KMS-11 (cell line): ENCODE measurements around the gene ACSL5.
"Not testable (repeated sequence)": the region's sequence is repeated elsewhere in the genome, so short reads cannot be mapped to it uniquely, and the experiment has no call there.

Experiments used
- H2AFZ ChIP-seq: fragments of 200-600 bp; sonication (generic); 2 replicates; pipeline ENCODE4 v1.6.1; 2016; ENCODE audit warnings: antibody characterized with exemption, mixed run types, low read depth
- H3K27ac ChIP-seq: fragments of 200-600 bp; sonication (generic); 2 replicates; pipeline ENCODE4 v1.6.1; 2016; ENCODE audit warnings: mild to moderate bottlenecking, mixed run types
- H3K27me3 ChIP-seq: fragments of 200-600 bp; sonication (generic); 2 replicates; pipeline ENCODE4 v1.6.1; 2017; ENCODE audit warnings: mild to moderate bottlenecking, low read depth, mixed run types, moderate library complexity; ENCODE audit not compliant: insufficient read depth
- H3K36me3 ChIP-seq: fragments of 200-600 bp; sonication (generic); 2 replicates; pipeline ENCODE4 v1.6.1; 2017; ENCODE audit warnings: mild to moderate bottlenecking, mixed run types; ENCODE audit not compliant: insufficient read depth
- H3K4me1 ChIP-seq: fragments of 200-600 bp; sonication (generic); 2 replicates; pipeline ENCODE4 v1.6.1; 2016; ENCODE audit warnings: mild to moderate bottlenecking, low read depth, mixed run types; ENCODE audit not compliant: poor library complexity, severe bottlenecking
- H3K4me2 ChIP-seq: fragments of 200-600 bp; sonication (generic); 2 replicates; pipeline ENCODE4 v1.7.0; 2016; ENCODE audit warnings: mild to moderate bottlenecking, mixed run types
- H3K4me3 ChIP-seq: fragments of 200-600 bp; sonication (generic); IDR thresholded peaks from 2 replicates; pipeline ENCODE4 v1.6.1; 2017; ENCODE audit warnings: low read depth, low read length, mixed read lengths; ENCODE audit not compliant: insufficient read depth
- H3K79me2 ChIP-seq: fragments of 200-600 bp; sonication (generic); 2 replicates; pipeline ENCODE4 v1.6.1; 2016; ENCODE audit warnings: low read depth, mixed run types; ENCODE audit not compliant: insufficient read depth
- H3K9ac ChIP-seq: fragments of 200-600 bp; sonication (generic); 2 replicates; pipeline ENCODE4 v1.6.1; 2016; ENCODE audit warnings: mild to moderate bottlenecking, mixed run types
- H4K20me1 ChIP-seq: fragments of 200-600 bp; sonication (generic); 2 replicates; pipeline ENCODE4 v1.6.1; 2016; ENCODE audit warnings: mild to moderate bottlenecking, mixed run types; ENCODE audit not compliant: insufficient read depth
- CTCF ChIP-seq: fragments of 200-600 bp; sonication (generic); conservative IDR thresholded peaks from 2 replicates; pipeline ENCODE4 v1.6.1; 2017; ENCODE audit warnings: low read depth, mild to moderate bottlenecking, antibody characterized with exemption, low read length, moderate library complexity, mixed read lengths

ACSL5 gene

GRCh38 chr10:112374724-112375541 is 1.0 kb downstream of the ACSL5 start:
- Histone ChIP-seq H3K27ac (peak overlapping the region; percentile 62), H3K4me3 (no peak overlapping the region), H3K36me3 (no peaks in the 10 kb centered on the region), H2AFZ (peak overlapping the region; percentile 98), H3K4me2 (peak overlapping the region; percentile 75), H3K27me3 (no peaks in the 10 kb centered on the region), H3K4me1 (peaks cover 22% of the 10 kb centered on the region), H3K79me2 (peaks cover 11% of the 10 kb centered on the region; the same call in 1 of the 2 replicates), H4K20me1 (no peaks in the 10 kb centered on the region), H3K9ac (peak overlapping the region; percentile 93; the same call in 1 of the 2 replicates)
- no peak for TF ChIP-seq CTCF

GRCh38 chr10:112375721-112376395 is 1.9 kb downstream of the ACSL5 start:
- Histone ChIP-seq H2AFZ (peak overlapping the region; percentile 98), H3K4me3 (no peak overlapping the region), H3K27me3 (no peaks in the 10 kb centered on the region), H3K4me1 (peaks cover 22% of the 10 kb centered on the region), H4K20me1 (no peaks in the 10 kb centered on the region), H3K79me2 (peaks cover 11% of the 10 kb centered on the region; the same call in 1 of the 2 replicates), H3K36me3 (no peaks in the 10 kb centered on the region), H3K4me2 (peak overlapping the region; percentile 75), H3K27ac (peak overlapping the region; percentile 62), H3K9ac (peak overlapping the region; percentile 93)
- TF ChIP-seq CTCF, result no peak

GRCh38 chr10:112376396-112376790 is 2.5 kb downstream of the ACSL5 start:
- Histone ChIP-seq H3K79me2 (peaks cover 11% of the 10 kb centered on the region; the same call in 1 of the 2 replicates), H3K27ac (peak overlapping the region; percentile 62), H3K36me3 (no peaks in the 10 kb centered on the region), H3K9ac (peak overlapping the region; percentile 93), H3K27me3 (no peaks in the 10 kb centered on the region), H4K20me1 (no peaks in the 10 kb centered on the region), H2AFZ (peak overlapping the region; percentile 98), H3K4me2 (peak overlapping the region; percentile 75), H3K4me3 (no peak overlapping the region), H3K4me1 (peaks cover 22% of the 10 kb centered on the region)
- TF ChIP-seq CTCF, result no peak

- H3K79me2 ChIP-seq, result peaks cover 11% of the 10 kb centered on the region; the same call in 1 of the 2 replicates
- not testable (repeated sequence) for H3K27ac ChIP-seq, H4K20me1 ChIP-seq, H3K36me3 ChIP-seq, H3K27me3 ChIP-seq, H3K4me3 ChIP-seq
- H3K4me1 ChIP-seq, result peaks cover 22% of the 10 kb centered on the region
- H3K4me2 ChIP-seq, result peak overlapping the region; percentile 75
- peak overlapping the region; percentile 93; the same call in 1 of the 2 replicates for H3K9ac ChIP-seq
- peak overlapping the region; percentile 98; the same call in 1 of the 2 replicates for H2AFZ ChIP-seq
Observed at GRCh38 chr10:112377116-112377515, 3.2 kb downstream of the ACSL5 start.
